Measurements from ENCODE around the gene PLIN4.

The PLIN4 gene

GRCh38 chr19:4504891-4505569 lies 13.3 kb downstream of the PLIN4 start:
- no peak for DNase-seq

DNA sequence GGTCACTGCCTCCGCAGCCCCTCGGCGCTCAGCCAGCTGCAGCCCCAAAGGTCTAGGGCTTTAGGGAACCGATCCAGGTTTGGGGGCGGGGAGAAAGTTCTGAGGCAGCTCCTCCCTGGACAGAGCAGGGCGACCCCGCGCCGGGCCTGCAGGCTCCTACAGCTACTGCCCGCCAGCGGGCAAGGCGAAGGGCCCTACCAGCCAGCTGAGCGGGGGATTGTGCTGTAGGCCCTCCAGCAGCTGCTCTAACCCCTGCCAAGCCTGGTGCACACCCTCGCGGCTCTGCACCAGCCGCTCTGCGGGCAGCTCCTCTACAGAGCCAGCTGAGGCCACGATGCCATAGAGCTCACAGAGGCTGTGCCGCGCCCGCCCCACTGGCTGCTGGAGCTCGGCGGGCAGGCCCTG lies 14.0 kb downstream of the PLIN4 start:
- DNase-seq: no peak

DNA sequence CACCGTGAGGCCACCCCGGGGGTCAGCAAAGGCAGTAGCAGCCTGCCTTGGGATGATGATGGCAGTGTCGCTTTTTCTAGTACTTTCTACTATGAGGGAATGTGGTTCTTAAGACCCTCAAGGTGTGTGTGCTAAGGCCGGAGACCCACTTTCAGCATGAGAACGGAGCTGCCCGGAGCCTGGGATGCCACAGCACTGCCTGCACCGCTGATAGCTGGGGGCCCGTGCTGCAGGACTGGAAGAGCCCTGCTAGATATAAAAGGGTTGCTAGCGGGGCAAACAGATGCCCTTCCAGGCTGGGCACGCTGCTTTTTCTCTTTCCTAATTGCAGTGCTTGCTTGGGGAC lies 14.5 kb downstream of the PLIN4 start:
- DNase-seq: no peak

GRCh38 chr19:4503132-4503824 lies 15.0 kb downstream of the PLIN4 start:
- DNase-seq: peak; percentile 69

DNA sequence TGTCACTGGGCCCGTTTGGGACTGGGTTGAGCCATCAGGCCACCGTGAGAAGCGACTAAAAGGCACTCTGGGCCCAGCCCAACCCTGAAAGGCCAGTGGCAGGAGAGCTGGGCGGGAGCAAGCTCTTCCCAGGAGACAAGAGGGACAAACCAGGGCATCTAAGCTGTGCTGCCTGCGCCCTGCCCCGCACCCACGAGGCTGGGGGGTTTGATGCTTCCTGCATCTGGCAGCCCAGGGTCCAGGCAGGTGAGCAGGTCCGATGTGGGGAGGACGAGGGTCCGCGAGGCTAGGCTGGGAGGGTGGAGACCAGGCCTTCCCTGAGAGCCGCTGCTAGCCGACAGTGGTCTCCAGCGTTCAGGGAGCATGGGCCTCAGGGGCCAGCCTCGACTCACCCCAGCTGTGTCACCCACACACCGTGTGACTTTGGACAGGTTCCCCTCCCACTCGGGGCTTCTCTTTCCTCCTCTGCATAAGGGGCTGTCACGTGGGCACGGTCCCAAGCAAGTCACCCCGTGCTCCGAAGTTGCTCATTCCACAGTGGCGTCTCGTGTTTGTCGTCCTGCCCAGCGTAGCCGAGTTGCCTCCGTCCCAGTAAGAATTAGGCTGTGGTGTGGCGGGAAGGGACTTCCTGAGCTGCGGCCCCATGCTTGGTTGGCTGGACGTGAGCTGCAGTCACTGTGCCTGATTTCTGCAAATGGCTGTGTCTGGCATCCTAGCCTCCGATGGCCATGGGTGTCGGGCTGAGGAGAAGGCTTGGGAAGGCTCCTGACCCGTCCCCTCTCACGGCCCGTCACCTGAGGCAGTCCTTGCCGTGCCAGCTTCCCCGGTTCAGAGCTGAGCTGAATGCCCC lies 15.8 kb downstream of the PLIN4 start:
- no peak for DNase-seq

DNA sequence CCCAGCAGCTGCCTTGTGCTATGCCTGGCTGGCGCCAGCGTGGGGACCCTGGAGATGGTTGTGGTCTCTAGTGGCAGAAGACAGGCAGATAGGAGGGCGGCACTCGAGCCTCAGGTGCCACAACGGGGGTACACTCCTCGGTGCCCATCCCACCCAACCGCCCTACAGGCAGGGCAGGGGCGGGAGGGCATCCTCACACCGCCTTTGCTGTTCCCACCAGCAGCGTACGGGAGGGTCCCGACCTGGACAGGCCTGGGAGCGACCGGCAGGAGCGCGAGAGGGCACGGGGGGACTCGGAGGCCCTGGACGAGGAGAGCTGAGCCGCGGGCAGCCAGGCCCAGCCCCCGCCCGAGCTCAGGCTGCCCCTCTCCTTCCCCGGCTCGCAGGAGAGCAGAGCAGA lies 16.6 kb downstream of the PLIN4 start:
- no peak for DNase-seq

- no peak for DNase-seq
Measured at GRCh38 chr19:4500841-4501591, 17.3 kb downstream of the PLIN4 start.

DNA sequence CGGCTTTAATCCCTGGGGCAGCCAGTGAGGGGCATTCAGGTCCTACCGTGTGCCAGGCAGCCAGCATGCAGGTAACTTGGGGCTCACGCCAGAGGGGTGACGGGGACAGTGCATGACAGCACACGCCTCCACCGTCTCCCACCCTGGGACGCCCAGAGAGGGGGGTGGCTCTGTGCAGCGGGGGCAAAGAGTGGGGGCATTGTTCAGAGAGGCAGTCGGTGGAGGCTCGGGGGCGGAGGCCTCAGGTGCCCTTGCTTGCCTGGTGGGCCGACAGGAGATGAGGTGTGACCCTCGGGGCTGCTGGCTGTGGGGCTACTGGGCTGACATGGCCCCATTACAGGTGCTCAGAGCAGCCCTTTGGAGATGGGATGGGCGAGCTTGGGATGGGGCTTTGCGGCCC lies 18.4 kb downstream of the PLIN4 start:
- DNase-seq: no peak

GRCh38 chr19:4499318-4499717 lies 19.0 kb downstream of the PLIN4 start:
- DNase-seq: no peak

- no peak for DNase-seq
Measured at GRCh38 chr19:4498694-4499093, 19.6 kb downstream of the PLIN4 start.

- no peak for DNase-seq
Measured at GRCh38 chr19:4497770-4498389, 20.4 kb downstream of the PLIN4 start.

DNA sequence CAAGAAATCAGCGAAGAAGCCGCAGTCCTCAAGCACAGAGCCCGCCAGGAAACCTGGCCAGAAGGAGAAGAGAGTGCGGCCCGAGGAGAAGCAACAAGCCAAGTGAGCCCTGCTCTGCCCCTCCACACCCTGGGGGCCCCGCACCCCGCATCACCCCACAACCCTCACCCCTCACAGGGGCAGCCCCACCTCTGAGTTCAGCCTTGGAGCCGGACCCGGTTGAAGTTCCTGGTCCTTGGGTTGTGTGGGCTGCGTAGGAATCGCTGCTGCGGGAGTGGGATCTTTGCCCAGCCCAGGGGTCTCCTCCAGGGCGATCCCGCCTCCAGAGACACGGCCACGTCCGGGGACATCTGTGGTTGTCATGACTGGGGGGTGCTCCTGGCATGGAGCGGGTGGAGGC lies 22.0 kb downstream of the PLIN4 start:
- no peak for DNase-seq

GRCh38 chr19:4495471-4495870 lies 22.8 kb downstream of the PLIN4 start:
- DNase-seq: peak; percentile 17

GRCh38 chr19:4494691-4495064 lies 23.6 kb downstream of the PLIN4 start:
- DNase-seq: no peak

DNA sequence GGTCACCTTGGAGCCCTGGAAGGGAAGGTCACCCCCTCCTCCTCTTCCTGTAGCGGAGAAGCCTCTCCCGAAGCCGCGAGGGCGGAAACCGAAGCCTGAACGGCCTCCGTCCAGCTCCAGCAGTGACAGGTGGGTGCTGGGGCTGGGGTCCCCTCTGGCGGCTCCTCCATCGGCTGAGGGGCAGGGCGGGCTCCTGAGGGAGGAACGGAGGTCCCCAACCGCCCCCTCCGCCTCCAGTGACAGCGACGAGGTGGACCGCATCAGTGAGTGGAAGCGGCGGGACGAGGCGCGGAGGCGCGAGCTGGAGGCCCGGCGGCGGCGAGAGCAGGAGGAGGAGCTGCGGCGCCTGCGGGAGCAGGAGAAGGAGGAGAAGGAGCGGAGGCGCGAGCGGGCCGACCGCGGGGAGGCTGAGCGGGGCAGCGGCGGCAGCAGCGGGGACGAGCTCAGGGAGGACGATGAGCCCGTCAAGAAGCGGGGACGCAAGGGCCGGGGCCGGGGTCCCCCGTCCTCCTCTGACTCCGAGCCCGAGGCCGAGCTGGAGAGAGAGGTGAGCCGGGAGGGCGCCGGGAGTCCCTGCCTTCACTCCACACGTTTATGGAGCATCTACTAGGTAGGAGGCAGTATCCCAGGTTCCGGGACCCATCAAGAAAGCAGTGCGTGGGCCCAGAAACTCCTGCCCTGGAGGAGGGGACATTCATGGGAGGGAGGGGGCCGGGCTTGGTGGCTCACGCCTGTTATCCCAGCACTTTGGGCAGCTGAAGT lies 24.2 kb downstream of the PLIN4 start:
- DNase-seq: no peak

DNA sequence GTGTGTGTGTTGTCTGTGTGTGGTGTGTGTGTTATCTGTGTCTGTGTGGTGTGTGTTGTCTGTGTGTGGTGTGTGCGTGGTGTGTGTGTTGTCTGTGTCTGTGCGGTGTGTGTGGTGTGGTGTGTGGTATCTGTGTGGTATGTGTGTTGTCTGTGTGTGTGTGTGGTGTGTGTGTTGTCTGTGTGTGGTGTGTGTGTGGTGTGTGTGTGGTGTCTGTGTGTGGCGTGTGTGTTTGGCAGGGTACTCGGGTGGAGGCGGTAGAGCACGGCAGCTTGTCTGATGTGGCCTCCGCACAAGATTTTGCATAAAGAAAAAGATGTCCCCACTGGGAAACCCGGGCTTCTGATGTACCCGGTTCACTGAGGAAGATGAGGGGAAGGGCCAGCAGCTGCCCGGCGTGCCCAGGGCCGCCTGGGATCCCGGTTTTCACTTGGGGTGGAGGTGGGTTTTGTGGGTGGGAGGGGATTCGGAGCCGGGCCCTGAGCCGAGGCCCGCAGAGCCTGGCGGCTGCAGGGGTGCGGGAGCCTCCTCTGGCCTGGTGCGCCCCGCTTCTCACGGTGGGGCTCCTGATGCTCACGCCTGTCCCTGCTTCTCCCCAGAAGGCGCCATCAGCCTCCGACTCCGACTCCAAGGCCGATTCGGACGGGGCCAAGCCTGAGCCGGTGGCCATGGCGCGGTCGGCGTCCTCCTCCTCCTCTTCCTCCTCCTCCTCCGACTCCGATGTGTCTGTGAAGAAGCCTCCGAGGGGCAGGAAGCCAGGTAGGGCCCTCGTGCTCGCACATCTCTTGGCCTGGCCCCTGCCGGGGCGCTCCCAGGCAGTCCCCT lies 25.0 kb downstream of the PLIN4 start:
- DNase-seq: no peak

DNA sequence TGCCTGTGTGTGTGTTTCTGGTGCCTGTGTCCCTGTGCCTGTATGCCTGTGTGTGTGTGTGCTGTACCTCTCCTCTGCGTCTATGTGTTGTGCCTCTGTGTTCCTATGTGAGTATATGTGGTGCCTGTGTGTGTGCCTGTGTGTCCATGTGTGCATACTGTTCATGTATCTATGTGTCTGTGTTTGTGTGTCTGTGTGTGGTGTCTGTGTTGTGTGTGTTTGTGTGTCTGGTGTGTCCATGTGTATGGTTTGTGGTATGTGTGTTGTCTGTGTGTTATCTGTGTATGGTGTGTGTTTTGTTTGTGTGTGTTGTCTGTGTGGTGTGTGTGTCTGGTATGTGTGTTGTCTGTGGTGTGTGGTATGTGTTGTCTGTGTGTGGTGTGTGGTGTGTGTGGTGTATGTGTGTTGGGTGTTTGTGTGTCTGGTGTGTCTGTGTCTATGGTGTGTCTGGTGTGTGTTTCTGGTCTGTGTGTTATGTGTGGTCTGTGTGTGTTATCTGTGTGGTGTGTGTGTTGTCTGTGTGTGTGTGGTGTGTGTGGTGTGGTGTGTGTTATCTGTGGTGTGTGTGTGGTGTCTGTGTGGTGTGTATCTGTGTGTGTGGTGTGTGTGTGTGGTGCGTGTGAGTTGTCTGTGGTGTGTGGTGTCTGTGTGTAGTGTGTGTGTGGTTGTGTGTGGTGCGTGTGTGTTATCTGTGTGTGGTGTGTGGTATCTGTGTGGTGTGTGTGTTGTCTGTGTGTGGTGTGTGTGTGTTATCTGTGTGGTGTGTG lies 25.8 kb downstream of the PLIN4 start:
- DNase-seq: no peak

- DNase-seq: no peak
Measured at GRCh38 chr19:4491446-4491845, 26.8 kb downstream of the PLIN4 start.

GRCh38 chr19:4488496-4488895 lies 29.8 kb downstream of the PLIN4 start:
- no peak for DNase-seq

DNA sequence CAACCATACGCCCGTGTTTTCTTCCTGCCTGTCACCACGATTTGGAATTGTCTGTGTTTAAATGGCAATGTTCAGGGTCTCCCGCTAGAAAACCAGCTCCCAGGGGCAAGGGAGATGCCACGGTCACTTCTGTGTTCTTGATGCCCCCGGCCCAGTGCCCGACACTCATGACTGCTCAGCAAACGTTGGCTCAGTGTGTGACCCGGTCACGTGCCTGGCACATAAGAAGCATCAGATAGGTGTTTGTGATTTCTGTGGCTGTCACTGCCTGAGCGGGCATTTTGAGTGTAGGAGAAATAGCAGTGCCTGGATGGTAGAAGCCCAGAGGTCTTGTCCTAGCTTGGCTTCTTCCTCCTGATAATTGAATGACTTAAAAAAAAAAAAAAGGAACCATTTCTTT lies 30.7 kb downstream of the PLIN4 start:
- DNase-seq: no peak

All from NCI-H2171 treated with DMSO at 0.1 percent for 48 hours (cell line).